ENCODE measurements around the gene NTRK1.

NTRK1 gene

DNA sequence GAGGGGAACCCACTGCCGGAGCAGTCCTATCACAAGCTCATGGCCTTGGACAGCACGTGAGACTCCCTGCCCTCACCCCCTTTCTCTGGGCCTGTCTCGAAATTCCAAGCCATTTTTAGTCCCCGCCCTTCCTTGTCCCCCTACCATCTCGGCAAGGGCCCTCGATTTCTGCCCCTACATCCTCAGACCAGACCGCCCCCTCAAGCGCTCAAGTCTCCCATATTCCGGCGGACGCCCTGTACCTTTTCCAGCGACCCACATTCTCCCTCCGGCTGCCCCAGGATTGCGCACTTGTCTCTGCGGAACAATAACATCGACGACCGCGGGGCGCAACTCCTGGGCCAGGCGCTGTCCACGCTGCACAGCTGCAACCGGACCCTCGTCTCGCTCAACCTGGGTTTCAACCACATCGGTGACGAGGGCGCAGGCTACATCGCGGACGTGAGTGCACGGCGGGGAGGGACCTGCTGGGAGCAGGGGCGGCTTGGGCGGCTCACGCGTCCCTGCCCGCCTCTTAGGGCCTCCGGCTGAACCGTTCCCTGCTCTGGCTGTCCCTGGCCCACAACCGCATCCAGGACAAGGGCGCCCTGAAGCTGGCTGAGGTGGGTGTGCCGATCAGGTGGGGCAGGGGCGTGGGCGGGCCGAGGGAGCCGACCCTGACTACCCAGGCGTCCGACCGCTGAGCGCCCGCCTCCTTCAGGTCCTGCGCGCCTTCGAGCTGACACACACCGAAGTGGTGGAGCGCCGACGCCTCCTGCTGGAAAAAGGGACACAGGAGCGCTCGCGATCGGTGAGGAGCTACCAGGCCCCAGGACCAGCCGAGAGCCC lies 66.8 kb downstream of the NTRK1 start:
- Histone ChIP-seq H3K9me3 (replicated peaks in 1 of 11) (no peaks in the 10 kb centered on the region), H3K4me2 (peak overlapping the region; percentile 51 to 77 (median 68)), H4K20me1 (peaks cover 0 to 68% (median 5%) of the 10 kb centered on the region in 11 experiments; a peak in 12 of 22 replicates), H3K27me3 (peaks cover 70 to 86% (median 84%) of the 10 kb centered on the region in 11 experiments), H3K36me3 (no peaks in the 10 kb centered on the region), H3K9ac (peak overlapping the region in 2 of 11 experiments; percentile 13 to 23; a peak in 1 of 22 replicates), H3K4me1 (peaks cover 0 to 47% (median 22%) of the 10 kb centered on the region in 10 experiments; a peak in 15 of 20 replicates), H3K27ac (no peak overlapping the region), H3K4me3 (peak overlapping the region in 9 of 10 experiments; percentile 4 to 59 (median 39); a peak in 12 of 20 replicates)
- no peak for TF ChIP-seq Cebpa-rat (IDR thresholded peaks at IDR 0.05)

DNA sequence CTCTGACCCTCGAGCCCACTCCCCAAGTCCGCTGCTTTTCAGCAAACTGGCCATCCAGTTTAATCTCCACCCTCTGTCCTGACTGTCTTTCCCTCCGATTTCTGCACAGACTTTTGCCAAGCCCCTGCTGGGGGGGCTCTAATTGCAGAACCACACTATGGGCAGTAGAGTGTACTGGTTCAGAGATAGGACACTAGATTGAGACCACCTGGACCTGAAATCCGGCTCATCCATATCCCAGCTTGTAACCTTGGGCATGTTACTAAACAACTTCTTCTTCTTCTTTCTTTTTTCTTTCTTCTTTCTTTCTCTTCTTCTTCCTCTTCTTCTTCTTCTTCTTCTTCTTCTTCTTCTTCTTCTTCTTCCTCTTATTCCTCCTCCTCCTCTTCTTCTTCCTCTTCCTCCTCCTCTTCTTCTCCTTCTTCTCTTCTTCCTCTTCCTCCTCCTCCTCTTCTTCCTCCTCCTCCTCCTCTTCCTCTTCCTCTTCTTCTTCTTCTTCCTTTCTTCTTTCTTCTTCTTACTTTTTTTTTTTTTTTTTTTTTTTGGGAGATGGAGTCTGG lies 67.5 kb downstream of the NTRK1 start:
- Histone ChIP-seq H3K27me3 (peaks cover 63 to 79% (median 77%) of the 10 kb centered on the region in 11 experiments), H4K20me1 (peaks cover 0 to 63% (median 5%) of the 10 kb centered on the region in 11 experiments; a peak in 11 of 22 replicates), H3K4me3 (peak overlapping the region in 3 of 10 experiments; percentile 4 to 59 (median 53); a peak in 4 of 20 replicates), H3K4me1 (peaks cover 0 to 47% (median 22%) of the 10 kb centered on the region in 10 experiments; a peak in 15 of 20 replicates), H3K9me3 (replicated peaks in 1 of 11) (no peaks in the 10 kb centered on the region), H3K36me3 (0 out of 22 replicates have a peak, but pooled peaks cover 0 to 3% (median 0%) of the 10 kb centered on the region in 11 experiments), H3K4me2 (peak overlapping the region; percentile 51 to 77 (median 68); a peak in 20 of 22 replicates), H3K27ac (no peak overlapping the region), H3K9ac (0 out of 22 replicates have a peak overlapping the region, but pooled peaks of 1 of the 11 experiments have one; percentile 23)
- no peak for TF ChIP-seq Cebpa-rat (IDR thresholded peaks at IDR 0.05)

DNA sequence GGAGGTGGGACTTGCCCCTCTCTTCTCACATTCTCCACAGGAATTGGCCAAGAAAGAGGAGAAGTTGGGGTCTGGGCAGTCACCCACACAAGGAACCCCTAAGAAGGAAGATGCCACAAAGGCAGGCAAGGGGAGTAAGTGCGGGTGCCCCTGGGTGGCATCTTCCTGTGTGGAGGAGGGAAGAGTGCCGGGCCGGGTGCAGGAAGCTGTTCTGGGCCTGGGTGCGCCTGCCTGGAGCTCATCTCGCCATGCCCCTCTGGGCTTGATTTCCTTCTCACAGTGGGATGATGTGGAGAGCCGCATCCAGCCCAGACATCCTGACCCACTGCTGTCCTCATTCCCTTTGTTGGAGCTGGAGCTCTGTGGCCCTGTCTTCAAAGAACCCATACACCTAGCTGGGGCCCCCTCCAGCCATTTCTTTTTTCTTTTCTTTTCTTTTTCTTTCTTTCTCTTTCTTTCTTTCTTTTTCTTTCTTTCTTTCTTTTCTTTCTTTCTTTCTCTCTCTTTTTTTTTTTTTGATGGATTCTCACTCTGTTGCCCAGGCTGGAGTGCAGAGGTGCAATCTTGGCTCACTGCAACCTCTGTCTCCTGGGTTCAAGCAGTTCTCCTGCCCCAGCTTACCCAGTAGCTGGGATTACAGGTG lies 69.1 kb downstream of the NTRK1 start:
- TF ChIP-seq Cebpa-rat (IDR thresholded peaks at IDR 0.05) = no peak
- peaks cover 47 to 63% (median 61%) of the 10 kb centered on the region in 11 experiments for H3K27me3 ChIP-seq
- H3K9me3 ChIP-seq (replicated peaks in 1 of 11) = no peaks in the 10 kb centered on the region
- no peak overlapping the region for H3K4me3 ChIP-seq
- no peak overlapping the region for H3K27ac ChIP-seq
- H4K20me1 ChIP-seq = peaks cover 0 to 68% (median 5%) of the 10 kb centered on the region in 11 experiments; a peak in 11 of 22 replicates
- H3K4me2 ChIP-seq = no peak overlapping the region
- peaks cover 0 to 19% (median 13%) of the 10 kb centered on the region in 11 experiments; a peak in 11 of 22 replicates for H3K36me3 ChIP-seq
- H3K9ac ChIP-seq = no peak overlapping the region
- H3K4me1 ChIP-seq = peaks cover 0 to 47% (median 22%) of the 10 kb centered on the region in 10 experiments; a peak in 15 of 20 replicates

DNA sequence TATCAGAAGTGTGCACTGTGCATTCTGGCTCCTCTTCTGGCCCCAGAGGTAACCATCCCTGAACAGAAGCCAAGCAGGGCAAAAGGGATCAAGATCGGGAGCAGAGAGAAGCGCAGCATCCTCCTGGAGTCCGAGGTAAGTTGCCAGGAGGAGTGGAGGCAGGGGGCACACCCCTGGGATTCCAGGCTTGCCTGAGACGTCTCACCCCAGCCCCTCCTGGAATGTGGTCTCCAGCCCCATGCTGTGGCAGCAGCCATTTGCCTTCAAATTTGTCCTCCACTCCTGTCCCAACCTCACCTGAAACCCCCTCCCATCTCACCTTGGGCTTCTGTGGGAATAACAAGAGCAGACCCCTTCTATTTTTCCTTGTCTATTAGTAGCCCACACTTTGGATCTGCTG lies 69.8 kb downstream of the NTRK1 start:
- H3K9ac ChIP-seq = no peak overlapping the region
- no peak overlapping the region for H3K4me3 ChIP-seq
- no peak overlapping the region for H3K27ac ChIP-seq
- no peak for TF ChIP-seq Cebpa-rat (IDR thresholded peaks at IDR 0.05)
- peaks cover 0 to 73% (median 6%) of the 10 kb centered on the region in 11 experiments; a peak in 13 of 22 replicates for H4K20me1 ChIP-seq
- peaks cover 7 to 27% (median 19%) of the 10 kb centered on the region in 11 experiments; a peak in 19 of 22 replicates for H3K36me3 ChIP-seq
- H3K4me2 ChIP-seq = peak overlapping the region in 2 of 11 experiments; percentile 51 to 57; a peak in 4 of 22 replicates
- no peaks in the 10 kb centered on the region for H3K9me3 ChIP-seq (replicated peaks in 1 of 11)
- H3K4me1 ChIP-seq = peaks cover 0 to 47% (median 22%) of the 10 kb centered on the region in 10 experiments; a peak in 15 of 20 replicates
- peaks cover 40 to 56% (median 53%) of the 10 kb centered on the region in 11 experiments for H3K27me3 ChIP-seq
